NCI-H510A (cell line): ENCODE results near the gene ANKRD18A.
A peak's percentile ranks its signal among the peaks of the same experiment; 100 is the strongest.
"Not testable (repeated sequence)": the region's sequence is repeated elsewhere in the genome, so short reads cannot be mapped to it uniquely, and the experiment has no call there.

Experiments used
- DNase-seq: peaks from one replicate; lab custom pipeline; 2025; lab: John Stamatoyannopoulos, UW

The ANKRD18A gene

DNA sequence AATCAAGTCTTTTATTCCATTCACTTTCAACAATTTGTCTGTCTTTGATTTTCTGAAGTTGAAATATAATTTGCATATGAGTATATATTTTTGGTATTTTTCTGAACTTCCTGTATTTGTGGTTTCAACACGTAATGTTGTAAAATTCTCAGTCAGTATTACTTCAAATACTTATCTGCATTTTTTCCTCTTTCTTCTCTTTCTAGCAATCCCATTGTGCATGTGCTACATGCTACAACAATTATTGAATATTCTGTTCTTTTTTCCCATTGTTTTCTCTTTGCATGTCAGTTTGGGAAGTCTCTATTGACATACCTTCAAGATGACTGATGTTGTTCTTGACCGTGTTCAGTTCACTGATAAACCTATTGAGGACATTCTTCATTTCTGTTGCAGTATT, 5.6 kb upstream of the ANKRD18A start:
- no peak for DNase-seq

DNA sequence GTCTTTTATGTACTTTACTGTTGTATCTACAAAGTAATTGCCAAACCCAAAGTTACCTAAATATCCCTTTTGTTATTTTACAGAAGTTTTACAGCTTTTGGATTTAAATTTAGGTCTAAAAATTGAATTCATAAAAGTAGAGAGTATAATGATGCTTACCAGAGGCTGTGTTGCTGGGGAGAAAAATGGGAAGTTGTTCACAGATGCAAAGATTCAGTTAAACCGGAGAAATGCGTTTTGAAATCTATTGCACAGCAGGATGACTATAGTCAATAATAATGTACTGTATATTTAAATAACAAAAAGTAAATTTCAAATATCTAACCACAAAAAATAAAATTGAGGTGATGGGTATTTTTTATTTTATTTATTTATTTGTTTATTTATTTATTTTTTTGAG, 2.6 kb upstream of the ANKRD18A start:
- DNase-seq = no peak

DNA sequence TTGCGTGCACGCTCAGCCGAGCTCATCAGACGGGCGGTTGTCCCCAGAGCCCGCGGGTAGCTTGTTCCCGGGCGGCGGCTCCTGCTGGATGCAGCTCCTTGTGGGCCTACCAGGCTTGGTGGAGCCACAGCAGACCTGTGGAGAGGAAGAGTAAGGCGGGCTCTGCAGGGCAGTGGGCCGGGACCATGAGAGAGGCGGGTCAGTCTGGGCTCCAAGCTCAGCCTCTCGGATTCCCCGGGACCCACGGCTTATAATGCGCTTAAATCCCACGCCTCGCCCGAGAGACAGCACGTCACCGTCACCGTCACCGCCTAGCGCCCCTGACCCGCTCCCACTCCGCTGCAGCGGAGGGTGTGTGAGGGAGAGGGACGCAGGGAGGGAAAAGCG, 1.9 kb upstream of the ANKRD18A start:
- peak; percentile 37 for DNase-seq

DNA sequence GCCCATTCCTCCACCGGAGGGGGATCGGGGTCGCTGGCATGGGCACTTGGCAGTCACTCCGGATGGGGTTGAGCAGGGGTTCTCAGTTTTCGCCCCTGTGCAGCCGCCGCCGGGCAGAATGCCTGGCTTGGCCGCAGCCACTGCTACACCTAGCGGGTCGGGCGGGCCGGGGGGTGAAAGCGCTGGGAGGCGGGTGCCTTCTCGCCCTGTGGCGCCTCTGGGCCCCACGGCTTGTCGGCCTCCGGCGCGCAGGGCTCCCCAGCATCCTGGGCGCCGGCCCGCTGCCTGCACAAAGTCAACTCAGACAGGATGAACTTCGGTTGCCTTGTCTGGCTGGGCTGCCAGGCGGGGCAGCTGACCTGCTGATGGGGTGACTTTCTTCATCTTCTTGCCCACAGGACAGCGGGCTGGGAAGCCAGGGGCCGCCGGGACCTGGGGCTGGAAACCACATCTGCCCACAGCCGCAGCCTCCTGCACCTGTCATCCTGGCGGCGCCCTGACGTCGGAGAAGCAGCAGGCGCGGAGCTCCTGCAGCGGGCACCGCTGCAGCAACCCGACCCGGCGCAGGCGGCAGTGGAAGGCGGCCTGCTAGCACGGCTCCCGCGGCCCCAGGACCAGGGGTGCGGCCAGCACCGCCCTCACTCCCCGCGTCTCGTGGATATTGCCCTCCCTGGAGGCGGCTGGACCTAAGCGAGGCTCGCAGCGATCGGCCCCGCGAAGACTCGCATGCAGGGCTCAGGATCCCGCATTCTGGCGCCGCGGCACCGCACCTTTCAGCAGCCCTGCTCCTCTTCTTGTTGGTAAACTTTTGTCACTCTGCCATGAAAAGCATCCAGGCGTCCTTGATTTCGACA, 1.3 kb upstream of the ANKRD18A start:
- peak; percentile 54 for DNase-seq

DNA sequence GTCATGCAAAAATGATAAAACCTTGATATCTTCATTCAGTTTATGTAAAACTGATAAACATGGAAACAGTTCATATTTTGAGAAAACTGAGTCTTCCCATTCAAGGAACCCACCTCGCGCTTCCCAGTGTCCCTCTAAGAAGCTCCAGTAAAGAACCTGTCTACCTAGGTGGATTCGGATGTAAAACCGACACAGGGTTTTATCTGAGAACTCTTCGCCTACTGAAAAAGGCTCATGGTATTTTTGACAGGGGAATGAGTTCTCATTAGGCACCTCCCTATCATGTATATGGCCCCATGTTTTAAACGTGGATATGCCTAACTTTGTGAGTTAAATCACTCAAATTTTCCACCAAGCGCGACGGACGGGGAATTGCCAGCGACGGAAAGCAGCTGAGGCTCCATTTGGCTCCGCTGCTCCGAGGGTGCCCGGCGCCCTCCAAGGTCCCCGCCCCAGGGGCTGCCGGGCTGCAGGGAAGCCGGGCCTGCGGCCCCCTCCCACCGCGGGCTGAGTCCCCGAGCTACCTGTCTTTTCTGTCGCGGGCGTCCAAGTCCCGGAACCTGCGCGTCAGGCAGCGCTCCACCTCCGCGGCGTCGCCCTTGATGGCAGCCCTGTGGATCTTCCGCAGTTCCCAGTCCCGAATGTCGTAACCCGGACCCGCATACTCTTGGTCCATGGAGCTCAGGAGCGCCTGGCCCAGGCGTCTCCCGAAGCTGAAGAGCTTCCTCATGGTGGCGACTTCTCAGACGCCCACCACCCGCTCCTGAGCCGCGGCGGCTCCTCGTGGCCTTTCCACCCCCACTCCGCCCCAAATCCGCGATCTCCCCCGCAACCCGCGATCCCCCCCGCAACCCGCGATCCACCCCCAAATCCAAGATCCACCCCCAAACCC, 594 bp downstream of the ANKRD18A start:
- no peak for DNase-seq

DNA sequence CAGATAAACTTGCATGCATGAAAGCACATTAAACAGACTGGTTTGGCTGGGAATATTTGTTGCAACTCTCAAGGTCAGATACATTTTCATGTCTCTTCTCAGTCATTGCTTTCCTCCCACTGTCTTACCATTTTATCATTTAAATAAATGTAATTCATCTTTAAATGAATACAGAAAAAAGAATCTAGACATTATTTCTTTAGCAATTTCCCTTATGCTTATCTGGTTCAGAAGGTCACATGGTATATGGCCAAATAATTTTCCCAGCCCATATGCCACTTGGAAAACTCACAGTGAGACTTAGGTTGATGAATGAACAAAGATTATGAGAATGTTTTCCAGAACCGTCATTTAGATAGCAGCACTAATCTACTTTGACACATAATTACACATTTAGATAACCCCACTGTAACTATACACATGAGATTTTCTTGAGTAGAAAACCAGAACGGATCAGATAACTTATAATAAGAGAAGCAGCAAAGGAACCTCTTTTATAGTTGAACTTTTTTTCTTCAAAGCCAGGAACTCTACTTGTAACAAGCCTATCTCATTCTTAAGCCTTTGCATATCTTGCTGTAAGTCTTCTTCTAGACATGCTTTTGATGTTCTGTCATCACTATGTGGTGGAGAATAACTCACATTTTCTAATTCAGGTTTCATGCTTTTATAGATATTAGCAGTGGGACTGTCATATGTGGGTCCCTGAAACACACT, 22.2 kb downstream of the ANKRD18A start:
- DNase-seq = not testable (repeated sequence)

DNA sequence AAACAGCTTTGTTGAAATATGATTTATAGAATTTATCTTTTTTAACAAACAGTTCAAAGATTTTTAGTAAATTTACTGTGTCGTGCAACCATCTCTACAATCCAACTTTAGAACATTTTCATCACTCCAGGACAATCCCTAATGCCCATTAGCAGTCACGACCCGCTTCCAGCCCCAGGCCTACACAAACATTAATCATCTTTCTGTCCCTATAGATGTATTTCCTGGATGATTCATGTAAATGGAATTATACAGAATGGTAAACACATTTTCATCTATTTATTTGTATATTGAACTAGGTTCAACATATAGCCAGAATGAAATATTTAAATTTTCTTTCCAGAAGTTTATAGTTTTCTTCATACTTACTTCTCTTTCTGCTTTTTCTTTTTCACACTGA, 25.3 kb downstream of the ANKRD18A start:
- DNase-seq = not testable (repeated sequence)

DNA sequence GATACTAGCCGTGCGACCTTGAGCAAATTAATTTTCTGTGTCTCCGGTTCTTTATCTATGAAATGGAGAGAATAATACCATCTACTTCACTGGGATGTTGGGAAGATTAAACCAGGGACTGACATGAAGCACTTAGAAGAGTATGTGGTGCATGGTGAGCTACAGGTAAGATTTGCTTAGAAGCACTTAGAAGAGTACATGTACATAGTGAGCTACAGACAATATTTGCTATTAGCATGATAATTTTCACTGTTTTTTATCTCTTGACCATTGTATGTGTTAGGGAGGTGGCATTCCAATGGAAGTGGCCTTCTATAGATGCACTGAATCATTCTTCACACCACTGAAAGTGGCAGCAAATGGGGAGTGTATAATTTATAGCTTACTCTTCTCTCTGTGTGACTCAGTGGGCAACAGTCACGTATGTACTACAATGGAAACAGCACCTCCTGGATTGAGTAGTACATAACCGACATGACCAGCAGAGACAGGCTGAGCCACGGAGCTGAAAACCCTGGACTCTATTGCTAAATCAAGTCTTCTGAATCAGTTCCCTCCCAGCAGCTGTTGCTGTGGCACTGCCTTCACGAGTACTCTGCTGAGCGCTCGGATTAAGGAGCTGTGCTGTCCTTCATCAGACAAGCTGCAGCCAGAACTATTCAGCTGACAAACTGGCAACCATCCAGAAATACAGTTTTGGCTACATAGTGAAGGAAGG, 28.9 kb downstream of the ANKRD18A start:
- DNase-seq = not testable (repeated sequence)

DNA sequence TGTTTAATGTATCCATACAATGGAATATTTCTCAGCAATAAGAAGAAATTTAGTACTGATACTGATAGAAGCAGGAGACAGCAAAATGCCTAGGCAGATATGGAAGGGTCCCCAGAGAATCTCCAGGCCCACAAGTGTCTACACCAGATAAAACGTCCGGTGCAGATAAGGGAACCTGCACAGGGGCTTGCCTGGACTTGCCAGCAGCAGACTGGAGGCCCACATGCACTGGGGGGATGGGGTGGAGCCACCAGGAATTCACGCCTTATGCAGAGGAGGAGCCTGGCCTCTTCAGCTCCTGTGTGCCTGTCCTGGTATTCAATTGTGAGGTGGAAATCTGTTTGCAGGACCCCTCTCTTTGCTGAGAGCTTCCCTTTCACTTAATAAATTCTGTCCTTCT, 36.6 kb downstream of the ANKRD18A start:
- not testable (repeated sequence) for DNase-seq

DNA sequence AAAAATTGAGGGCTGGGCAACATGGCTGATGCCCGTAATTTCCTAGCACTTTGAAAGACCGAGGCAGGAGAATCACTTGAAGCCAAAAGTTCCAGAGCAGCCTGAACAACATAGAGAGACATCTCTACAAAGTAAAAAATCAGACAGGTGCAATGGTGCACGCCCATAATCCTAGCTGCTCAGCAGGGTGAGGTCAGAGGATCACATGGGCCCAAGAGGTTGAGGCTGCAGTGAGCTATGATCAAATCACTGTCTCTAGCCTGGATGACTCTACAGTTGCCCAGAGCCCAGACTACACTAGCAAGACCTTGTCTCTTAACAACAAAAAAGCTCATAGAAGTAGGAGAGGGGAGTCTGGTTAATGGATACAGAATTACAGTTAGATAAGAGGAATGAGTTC, 40.3 kb downstream of the ANKRD18A start:
- DNase-seq = not testable (repeated sequence)

DNA sequence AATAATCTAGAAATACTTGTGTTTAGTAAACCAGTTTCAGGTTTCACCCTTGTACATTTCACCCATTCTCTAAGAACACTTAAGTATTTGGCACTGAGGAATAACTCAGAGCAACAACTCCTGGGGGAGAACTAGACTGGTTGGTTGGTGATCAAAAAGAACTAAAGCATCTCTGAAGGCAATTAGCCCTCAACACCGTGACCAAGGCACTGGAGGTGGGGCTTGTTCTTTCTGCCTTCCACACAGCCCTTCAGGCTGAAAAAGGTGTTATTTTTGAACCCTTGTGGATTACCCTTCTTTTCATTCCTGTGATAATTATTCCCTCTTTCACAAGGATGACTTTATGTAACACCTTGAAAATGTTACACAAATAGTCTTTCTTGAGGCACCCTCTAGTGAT, 44.2 kb downstream of the ANKRD18A start:
- not testable (repeated sequence) for DNase-seq

DNA sequence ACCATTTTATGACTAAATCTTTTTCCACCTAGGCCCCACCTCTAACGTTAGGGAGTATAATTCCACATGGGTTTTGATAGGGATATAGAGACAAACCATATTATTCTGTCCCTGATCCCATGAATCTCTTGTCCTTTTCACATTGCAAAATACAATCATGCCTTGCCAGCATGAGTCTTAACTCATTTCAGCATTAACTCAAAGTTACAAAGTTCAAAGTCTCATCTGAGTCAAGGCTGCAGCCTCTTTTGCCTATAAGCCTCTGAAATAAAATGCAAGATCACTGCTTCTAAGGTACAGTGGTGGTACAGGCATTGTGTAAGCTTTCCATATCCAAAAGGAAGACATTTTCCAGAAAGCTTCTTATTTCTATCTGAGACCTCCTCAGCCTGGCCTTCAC, 54.3 kb downstream of the ANKRD18A start:
- not testable (repeated sequence) for DNase-seq

DNA sequence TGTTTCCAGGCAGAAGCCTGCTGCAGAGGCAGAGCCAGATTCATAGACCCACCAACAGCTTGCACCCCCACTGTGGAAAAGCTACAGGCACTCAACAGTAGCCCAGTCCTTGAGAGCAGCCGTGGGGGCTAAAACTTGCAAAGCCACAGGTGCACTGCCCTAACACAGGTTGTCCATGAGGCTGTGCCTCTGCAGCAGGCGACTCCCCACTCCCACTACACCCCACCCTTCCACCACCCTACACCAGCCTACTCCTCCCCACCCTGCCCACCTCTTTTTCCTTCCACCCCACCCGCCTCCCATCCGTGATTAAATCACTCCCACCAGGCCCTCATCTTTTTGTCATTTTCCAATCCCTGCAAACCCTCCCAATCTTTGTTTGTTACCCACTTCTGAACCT, 55.2 kb downstream of the ANKRD18A start:
- DNase-seq = not testable (repeated sequence)

DNA sequence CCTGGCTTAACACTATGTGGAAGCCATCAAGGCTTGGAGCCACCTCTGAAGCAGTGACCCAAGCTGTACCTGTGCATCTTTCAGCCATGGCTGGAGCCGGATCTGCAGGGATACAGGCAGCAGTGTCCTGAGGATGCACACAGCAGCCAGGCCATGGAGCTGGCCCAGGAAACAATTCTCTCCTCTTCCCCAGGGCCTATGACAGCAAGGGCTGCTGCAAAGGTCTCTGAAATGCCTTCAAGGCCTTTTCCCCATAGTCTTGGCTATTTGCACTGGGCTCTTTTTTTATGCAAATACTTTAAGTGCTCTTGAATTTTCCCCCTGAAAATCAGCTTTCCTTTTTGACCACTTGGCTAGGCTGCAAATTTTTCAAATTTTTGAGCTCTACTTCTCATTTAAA, 56.5 kb downstream of the ANKRD18A start:
- not testable (repeated sequence) for DNase-seq

DNA sequence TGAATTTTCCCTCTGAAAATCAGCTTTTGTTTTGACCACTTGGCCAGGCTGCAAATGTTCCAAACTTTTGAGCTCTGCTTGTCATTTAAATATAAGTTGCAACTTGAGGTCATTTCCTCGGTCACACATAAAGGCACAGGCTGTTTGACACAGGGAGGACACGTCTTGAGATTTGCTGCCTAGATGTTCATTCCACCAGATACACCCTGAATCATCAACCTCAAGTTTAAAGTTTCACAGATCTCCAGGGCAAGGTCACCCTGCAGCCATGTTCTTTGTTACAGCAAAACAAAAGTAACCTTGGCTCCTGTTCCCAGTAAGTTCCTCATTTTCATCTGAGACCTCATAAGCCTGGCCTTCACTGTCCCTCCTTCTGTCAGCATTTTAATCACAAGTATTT, 59.3 kb downstream of the ANKRD18A start:
- not testable (repeated sequence) for DNase-seq

DNA sequence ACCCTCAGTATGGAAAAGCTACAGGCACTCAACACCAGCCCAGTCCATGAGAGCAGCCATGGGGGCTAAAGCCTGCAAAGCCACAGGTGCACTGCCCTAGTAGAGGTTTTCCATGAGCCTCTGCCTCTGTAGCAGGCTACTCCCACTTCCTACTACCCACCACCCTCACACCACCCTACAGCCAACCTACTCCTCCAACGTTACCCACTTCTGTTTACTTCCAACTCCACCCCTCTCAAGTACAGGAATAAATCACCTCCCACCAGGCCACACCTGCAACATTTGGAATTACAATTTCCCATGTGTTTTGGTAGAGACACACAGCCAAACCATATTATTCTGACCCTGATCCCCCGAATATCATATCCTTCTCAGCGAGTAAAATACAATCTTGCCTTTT, 61.2 kb downstream of the ANKRD18A start:
- not testable (repeated sequence) for DNase-seq

DNA sequence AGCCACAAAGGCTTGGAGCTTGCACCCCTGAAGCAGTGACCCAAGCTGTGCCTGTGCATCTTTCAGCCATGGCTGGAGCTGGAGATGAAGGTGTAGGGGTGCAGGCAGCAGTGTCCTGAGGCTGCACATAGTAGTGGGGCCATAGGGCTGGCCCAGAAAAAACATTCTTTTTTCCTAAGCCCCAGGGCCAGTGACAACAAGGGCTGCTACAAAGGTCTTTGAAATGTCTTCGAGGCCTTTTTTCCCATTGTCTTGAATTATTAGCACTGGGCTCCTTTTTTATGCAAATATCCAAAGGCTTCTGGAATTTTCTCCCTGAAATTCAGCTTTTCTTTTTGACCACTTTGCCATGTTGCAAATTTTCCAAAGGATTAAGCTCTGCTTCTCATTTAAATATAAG, 62.6 kb downstream of the ANKRD18A start:
- DNase-seq = not testable (repeated sequence)

DNA sequence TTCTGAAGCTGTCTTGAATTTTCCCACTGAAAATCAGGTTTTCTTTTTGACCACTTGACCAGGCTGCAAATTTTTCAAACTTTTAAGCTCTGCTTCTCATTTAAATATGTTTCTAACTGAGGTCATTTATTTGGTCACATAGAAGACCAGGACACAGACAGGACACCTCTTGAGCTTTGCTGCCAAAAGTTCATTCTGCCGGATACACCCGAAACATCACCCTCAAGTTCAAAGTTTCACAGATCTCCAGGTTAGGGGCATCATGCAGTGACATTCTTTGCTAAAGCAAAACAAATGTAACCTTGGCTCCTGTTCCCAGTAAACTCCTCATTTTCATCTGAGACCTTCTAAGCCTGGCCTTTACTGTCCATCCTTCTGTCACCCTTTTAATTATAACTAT, 65.4 kb downstream of the ANKRD18A start:
- DNase-seq = not testable (repeated sequence)

DNA sequence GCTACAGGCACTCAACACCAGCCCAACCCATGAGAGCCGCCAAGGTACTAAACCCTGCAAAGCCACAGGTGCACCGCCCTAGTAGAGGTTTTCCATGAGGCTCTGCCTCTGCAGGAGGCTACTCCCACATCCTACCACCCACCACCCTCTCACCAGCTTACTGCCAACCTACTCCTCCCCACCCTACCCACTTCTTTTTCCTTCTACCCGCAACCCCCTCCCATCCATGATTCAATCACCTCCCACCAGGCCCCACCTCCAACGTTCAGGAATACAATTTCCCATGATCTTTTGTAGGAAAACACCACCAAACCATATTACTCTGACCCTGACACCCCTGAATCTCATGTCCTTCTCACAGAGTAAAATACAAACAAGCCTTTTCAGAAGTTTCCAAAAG, 67.4 kb downstream of the ANKRD18A start:
- not testable (repeated sequence) for DNase-seq

DNA sequence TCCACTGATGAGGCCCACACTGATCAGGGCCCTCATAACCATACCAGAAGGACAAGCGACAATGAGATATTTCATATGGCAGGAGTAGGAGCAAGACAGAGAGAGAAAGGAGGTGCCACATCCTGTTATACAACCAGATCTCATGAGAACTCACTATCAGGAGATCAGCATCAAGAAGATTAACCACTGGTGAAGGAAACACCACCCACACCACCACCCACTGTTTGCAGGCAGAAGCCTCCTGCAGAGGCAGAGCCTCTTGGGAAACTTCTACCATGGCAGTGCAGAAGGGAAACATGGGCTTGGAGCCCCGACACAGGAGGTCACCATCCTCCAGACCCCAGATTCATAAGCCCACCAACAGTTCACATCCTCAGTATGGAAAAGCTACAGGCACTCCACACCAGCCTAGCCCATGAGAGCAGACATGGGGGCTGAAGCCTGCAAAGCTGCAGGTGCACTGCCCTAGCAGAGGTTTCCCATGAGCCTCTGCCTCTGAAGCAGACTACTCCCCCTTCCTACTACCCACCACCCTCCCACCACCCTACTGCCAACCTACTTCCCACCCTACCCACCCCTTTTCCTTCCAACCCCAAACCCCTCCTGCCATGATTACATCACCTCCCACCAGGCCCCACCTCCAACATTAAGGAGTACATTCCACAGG, 73.8 kb downstream of the ANKRD18A start:
- not testable (repeated sequence) for DNase-seq

DNA sequence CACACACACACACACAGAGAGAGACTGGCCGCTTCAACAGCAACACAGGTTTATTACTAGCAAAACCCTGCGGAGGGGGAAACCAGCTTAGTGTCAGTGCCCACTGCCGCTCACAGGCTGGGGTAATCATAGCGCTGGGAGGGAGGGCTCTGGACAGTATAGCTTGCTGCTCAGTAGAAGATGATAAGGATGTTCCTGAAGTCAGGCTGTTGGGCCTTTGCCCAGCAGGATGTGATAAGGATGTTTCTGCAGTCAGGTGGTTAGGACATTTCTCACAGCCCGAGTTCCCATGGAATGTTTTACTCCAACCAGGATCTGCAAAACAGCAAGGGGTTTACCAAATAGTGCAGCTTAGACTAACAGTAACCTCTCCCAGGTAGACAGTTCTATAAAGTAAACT, 79.9 kb downstream of the ANKRD18A start:
- DNase-seq = not testable (repeated sequence)
